Stimulated activated CD8-positive, alpha-beta memory T cell treated with anti-CD3 and anti-CD28 coated beads, Interleukin-12 subunit alpha, Interleukin-12 subunit beta, amount 100 ng/mL, for 1 hour (primary cell): ENCODE data around the gene AJM1.
"Not testable (repeated sequence)": the region's sequence is repeated elsewhere in the genome, so short reads cannot be mapped to it uniquely, and the experiment has no call there.

ENCODE experiments used
- DNase-seq: peaks from one replicate; pipeline ENCODE4 v3.0.0-alpha.2; 2020; ENCODE audit warnings: low read depth

AJM1 gene

DNA sequence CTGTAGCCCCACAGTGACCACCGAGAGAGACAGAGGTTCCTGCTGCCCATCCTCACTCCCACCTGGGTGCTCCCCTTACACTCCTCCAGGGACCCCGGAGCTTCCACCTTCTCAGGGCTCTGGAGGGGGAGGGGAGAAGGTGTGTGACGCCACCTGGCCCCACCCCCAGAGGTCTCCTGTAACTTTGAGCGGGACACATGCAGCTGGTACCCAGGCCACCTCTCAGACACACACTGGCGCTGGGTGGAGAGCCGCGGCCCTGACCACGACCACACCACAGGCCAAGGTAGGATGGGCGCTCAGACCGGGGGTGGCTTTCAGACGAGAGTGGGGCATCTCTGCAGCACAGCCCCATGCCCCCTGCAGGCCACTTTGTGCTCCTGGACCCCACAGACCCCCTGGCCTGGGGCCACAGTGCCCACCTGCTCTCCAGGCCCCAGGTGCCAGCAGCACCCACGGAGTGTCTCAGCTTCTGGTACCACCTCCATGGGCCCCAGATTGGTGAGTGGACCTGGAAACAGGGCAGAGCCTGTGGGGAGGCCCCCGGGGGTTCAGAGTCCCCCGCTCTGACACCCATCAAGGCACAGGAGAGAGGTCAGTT, 14.4 kb downstream of the AJM1 start:
- no peak for DNase-seq

DNA sequence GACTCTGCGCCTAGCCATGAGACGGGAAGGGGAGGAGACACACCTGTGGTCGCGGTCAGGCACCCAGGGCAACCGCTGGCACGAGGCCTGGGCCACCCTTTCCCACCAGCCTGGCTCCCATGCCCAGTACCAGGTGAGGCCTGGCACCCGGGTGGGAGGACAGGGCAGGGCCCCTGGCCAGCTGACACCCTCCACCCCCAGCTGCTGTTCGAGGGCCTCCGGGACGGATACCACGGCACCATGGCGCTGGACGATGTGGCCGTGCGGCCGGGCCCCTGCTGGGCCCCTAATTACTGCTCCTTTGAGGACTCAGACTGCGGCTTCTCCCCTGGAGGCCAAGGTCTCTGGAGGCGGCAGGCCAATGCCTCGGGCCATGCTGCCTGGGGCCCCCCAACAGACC, 14.9 kb downstream of the AJM1 start:
- DNase-seq = no peak

DNA sequence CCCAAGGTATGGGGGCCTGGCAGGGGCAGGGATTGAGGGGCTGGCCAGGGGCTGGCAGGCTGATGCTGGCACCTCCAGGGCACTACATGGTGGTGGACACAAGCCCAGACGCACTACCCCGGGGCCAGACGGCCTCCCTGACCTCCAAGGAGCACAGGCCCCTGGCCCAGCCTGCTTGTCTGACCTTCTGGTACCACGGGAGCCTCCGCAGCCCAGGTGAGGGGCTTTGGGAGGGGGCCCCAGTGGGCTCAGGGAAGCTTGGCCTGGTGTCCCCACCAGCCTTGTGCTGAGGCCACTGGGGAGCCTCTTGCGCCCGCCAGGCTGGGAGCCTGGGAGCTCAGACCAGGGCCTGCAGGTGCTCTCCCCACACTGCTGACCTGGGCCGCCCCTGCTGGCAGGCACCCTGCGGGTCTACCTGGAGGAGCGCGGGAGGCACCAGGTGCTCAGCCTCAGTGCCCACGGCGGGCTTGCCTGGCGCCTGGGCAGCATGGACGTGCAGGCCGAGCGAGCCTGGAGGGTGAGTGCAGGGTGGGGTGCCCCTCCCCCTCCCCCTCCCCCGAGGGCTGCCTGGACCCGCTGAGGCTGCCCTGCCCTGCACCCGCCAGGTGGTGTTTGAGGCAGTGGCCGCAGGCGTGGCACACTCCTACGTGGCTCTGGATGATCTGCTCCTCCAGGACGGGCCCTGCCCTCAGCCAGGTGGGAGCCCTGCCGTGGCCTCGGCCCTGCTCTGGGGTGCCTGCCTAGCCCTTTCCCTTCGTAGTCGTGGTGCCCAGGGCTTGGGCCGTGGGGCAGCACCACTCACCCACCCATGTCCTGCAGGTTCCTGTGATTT, 15.5 kb downstream of the AJM1 start:
- DNase-seq = no peak

DNA sequence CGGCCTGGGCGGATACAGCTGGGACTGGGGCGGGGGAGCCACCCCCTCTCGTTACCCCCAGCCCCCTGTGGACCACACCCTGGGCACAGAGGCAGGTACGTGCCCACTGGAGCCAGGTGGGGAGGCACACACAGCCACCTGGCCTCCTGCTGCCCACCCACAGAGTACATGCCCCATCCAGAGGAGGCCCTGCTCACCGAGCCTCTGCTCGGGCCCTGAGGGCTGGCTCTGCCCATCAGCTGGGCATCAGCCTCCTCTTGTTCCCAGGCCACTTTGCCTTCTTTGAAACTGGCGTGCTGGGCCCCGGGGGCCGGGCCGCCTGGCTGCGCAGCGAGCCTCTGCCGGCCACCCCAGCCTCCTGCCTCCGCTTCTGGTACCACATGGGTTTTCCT, 16.2 kb downstream of the AJM1 start:
- DNase-seq = no peak

DNA sequence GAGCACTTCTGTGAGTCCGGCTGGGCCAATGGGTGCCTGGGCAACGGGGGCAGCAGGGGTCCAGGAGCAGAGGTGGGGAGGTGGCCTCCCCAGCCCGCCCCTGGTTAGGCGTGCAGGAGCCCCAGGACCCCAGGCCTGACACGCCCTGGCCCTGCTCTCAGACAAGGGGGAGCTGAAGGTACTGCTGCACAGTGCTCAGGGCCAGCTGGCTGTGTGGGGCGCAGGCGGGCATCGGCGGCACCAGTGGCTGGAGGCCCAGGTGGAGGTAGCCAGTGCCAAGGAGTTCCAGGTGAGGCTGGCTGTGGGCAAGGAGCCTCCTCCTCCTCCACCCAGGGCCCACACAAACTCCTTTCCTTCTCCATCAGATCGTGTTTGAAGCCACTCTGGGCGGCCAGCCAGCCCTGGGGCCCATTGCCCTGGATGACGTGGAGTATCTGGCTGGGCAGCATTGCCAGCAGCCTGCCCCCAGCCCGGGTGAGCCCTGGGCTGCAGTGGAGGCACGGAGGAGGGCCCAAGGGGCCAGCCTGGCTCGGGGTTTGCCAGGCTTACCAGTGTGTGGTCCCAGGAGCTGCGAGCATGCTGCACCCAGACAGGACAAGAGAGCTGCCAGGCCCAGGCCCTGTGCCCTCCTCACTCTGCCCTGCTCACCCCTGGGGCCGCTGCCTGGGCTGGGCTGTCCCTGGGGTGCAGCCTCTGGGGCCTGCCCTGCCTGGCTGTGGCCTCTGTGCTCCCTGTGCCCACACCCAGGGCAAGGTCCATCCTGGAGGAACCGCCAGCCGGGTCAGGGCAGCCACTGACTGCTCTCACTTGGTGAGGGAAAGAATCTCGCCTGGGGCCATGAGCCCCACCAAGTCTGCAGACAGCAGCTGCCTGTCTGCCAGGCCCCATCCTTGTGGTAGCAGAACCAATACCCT, 16.8 kb downstream of the AJM1 start:
- no peak for DNase-seq

DNA sequence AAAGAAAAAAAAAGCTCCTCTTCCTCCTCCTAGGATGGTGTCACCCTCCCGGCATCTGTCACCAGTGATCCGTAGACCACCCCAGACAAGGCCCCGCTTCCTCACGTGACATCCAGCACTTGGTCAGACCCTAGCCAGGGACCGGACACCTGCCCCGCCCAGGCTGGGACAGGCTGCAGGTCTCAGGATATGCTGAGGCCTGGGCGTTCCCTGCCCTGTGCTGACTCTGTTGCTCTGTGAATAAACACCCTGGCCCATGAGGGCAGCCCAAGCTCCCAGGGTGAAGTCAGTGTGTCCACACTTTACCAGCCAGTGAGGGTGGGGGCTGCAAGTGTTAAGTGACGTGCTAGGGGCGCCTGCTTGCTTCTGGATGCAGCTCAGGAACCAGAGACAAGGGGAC, 18.3 kb downstream of the AJM1 start:
- DNase-seq = no peak

DNA sequence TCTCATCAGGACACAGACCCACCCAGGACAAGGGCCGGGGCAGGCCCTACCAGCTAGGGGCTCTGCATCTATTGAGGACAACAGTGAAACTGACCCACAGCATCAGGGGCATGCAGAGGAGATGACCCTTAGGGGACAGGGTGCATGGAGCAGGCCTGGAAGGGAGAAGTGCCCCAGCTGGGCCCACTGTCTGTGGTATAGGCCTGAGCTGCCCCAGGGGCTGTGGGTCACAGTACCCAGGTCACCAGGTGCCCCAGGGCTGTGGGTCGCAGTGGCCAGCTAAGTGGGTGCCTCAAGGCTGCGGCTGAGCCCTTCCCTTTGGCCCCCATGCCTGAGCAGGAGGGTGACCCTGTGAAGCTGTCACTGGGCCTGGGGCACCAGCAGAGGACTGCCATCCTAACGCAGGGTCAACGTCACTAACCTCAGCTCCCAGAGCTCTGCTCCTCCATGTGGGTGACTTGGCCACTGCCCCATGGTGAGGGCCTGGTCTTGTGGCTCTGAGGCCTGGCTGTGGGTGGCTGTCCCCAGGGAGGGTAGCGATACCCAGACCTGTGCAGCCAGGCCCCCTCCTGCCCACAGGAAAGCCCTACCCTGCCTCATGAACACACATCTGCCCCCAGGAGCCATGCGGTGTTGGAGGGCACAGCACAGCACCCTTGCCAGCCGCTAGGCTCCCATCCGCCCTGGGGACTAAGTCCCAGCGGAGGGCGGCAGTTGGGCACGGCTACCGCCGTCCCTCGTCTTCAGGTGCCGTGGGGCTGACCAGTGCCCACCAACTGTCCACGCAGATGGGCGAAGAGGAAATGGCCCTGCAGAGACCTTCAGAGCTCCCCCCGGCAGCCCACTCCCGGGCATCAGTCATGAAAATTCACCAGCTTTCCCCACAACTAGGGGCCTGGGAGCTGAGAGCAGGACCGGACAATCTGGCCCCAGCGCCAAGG, 18.9 kb downstream of the AJM1 start:
- no peak for DNase-seq

DNA sequence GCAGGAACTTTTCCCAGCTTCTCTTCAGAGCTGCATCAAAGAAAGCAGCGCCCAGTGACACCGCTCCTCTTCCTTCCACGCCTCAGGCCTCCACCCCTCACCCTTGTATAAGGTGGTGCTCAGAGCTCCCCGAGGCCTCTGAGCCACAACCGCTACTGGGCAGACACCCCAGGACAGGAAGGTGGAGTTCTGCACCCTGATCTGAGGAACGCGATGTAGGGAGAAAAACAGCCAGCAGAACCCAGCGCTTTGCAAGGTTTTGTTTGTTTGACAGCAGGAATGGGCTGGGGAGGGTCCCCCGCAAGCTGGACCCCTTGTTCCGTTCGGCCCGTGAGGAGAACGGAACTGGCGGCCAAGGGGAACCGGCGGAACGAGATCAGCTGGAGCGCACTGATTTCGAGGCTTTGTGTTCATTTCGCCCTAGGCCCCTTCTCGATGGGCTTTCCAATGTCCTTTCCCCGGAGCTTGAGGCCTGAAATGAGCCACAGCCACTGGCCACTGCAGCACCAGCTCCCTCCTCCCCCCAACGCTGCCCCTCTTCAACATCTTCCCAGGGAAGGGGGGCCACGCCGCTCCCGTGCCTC, 19.7 kb downstream of the AJM1 start:
- DNase-seq = no peak

DNA sequence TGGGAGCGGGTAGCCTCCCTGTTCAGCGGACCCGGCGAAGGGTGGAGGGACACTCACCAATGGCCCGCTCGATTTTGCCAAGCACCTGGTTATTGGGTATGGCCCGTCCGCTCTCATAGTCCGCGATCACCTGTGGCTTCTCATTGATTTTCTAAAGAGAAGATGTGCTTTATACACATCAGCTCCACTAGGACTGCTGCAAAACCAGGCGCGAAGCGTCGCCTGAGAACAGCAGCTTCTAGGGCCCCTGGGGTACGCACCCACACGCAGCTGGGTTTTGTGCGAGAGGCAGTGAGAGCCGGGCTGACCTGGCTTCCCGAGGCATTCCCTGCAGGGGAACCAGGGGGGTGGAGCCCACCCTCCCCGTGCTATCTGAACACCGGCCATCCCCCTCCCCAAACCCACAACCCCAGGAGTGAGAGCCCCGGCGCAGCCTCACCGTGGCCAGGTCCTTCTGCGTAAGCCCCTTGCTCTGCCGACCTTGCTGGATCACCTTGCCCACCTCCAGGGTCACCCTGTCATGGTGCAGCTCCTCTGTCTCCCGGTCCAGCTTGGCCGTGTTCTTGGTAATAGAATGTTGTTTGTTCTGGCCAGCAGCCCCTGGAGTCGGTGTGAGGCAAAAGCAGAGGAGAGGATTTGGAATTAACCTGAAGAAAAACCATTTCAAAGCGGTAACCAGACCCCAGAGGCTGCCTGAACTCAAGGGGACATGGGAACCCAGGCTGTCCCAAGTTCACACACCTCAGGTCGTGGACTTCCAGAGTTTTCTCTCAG, 20.8 kb downstream of the AJM1 start:
- no peak for DNase-seq

DNA sequence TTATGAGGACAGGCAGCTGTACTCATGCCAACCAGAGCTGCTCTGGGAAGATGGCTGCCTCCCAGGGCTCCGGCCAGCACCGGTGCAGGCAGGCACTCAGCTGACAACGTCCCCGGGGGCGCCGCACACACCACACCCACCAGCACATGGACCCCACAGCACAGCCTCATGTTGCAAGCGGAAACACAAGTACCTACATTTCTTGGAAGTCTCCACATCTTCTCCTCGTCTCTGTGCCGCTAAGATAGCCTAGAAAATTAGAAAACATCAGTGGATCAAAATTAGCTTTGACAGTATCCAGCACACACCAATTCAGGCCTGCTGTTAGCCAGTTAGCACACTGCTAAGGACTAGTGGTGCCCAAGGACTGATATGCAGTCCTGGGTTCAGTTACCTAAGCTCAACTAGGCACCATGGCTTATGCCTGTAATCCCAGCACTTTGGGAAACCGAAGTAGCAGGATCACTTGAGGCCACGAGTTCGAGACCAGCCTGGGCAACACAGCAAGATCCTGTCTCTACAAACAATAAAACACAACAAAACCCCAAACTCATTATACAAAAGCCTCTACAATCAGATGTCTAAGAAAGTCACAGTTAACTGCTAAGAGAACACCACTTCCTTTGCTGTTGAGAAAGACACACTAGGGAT, 21.5 kb downstream of the AJM1 start:
- DNase-seq = no peak

DNA sequence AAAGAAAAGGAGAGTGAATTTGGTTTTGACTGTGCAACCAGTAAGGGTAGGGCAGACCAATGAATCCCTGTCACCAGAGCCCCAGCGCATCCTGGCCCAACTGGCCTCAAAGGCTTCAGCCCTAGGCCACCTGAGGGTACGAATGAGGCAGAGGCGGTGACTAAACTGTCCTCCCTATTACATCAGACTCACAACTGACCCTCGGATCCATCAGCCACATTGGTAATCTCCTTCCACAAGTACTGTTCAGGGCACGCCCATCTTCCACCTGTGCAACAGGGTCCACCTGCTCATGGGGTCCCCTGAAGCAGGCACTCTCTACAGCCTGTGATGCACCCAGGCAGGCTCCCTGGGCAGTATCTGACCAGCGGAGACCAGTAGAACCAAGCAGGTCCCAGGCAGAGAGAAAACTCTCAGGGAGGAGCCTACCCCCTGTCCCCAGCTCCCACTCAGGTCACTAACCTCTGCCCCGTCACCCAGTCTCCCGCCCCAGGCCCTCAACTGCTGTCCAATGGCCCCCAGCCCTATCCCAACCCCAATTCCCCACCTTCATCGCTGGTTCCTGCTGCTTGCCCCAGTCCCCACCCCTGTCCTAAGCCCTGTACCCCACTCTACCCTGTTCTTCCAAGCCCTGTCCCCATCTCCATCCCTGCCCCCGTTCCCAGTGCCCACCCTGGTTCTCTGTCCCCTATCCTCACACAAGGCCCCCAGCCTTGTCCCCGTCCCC, 22.9 kb downstream of the AJM1 start:
- DNase-seq = no peak

DNA sequence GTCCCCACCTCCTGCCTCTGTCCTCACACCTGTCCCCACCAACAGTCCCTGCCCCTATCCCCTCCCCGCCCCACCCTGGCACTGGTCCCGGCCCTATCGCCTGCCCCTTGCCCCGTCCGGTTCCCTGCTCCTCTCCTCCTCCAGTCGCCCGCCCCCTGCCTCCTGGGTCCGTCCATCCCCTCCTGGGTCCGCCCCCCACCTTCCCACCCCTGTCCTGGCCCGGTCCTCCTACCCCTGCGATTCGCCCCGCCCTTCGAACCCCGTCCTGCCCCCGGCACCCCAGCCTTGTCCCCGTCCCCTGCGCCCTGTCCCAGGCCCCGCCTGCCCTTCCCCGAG, 23.5 kb downstream of the AJM1 start:
- DNase-seq = no peak

DNA sequence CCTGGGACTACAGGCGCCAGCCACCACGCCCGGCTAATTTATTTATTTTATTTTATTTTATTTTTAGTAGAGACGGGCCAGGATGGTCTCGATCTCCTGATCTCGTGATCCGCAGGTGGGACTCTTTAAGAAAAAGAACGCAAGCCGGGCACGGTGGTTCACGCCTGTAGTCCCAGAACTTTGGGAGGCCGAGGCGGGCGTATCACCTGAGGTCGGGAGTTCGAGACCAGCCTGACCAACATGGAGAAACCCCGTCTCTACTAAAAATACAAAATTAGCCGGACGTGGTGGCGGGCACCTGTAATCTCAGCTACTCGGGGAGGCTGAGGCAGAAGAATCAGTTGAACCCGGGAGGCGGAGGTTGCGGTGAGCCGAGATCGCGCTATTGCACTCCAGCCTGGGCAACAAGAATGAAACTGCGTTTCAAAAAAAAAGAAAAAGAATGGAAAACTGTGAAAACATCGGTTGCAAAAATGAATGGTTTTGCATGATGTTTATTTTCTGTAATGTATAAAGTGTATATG, 24.7 kb downstream of the AJM1 start:
- not testable (repeated sequence) for DNase-seq

DNA sequence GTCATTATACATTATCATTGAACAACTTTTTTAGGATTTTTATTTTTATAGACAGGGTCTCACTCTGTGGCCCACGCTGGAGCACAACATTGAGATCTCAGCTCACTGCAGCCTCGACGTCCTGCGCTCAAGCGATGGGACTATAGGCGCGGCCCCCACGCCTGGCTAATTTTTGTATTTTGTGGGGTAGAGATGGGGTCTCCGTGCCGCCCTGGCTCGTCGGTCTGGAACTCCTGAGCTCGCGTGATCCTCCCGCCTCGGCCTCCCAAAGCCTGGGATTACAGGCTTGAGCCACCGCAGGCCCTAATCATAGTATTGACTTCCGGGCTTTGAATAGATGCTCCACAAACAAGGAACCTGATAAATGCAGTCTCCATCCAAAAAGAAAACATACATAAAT, 25.2 kb downstream of the AJM1 start:
- no peak for DNase-seq

DNA sequence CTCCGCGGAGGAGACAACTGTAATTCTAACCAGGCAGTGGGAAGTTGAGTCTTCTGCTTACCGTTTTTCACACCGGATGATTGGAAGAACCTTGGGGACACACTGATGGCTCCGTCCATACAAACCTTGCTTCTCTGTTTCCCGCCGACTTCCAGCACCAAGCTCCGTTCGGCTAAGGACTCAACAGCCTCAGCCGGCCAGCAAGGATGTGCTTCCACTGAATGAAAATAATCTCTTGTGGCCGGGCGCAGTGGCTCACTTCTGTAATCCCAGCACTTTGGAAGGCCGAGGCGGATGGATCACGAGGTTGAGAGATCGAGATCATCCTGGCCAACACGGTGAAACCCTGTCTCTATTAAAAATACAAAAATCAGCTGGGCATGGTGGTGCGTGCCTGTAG, 25.6 kb downstream of the AJM1 start:
- DNase-seq = no peak

DNA sequence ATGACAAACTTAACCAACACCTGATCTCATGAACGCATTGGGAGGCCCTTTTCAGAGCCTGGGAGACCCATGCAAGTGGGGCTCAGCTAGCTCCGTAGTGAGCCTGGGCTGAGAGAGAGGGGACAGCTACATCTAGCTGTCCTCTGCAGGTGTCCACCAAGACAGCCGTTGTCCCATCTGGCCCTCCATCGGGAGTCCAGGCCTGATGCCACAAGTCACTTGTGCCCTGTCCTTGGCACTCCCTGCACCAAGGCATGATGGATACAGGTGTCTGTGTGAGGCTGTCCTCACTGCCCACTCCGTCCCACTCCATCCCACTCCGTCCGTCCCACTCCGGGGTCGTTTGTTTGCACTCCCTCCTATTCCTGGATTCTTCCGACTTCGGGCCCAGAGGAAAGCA, 26.4 kb downstream of the AJM1 start:
- no peak for DNase-seq

DNA sequence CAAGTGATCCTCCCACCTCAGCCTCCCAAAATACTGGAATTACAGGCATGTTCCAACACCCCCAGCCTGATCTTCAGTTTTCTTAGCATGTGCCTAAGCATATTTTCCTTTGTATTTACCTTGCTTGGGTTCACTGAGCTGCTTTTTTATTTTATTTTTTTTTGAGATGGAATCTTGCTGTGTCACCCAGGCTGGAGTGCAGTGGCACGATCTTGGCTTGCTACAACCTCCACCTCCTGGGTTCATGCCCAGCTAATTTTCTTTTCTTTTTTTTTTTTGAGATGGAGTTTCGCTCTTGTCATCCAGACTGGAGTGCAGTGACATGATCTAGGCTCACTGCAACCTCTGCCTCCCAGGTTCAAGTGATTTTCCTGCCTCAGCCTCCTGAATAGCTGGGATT, 27.3 kb downstream of the AJM1 start:
- not testable (repeated sequence) for DNase-seq

DNA sequence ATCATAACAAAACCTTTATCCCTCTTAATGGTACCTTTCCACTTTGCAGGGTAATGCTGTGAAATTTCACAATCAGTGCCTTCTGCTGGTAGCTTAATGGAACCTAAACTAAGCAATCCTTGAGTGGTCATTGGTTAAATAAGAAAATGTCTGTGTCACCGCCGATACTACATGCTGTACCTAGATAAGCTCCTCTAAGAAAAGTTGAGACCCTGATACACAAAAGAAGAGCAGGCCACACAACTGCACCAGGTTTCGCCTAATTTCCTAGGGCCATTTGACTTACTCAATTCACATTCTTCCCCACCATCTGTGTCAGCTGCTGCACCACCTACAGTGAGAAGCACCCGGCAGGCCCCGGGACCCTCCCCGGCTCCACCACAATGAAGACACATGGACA, 32.9 kb downstream of the AJM1 start:
- DNase-seq = no peak

DNA sequence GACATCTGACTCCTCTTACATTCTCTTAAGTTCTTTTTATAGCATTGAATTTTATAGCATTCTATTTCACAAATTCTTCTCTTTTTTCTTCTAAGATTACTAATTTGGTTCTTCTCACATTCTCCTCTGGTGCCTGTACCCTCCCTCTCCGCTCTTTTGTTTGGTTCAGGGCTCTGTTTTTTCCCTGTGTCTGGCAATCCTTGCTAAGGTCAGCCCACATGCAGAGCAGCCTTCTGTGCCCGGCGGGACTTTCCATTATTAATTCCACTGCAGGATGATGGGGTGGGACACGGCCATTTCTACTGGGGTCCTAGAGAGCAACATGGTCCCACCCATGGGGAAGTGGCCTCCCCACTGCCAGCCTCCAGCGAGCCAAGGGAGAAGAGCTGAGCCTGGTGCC, 34.2 kb downstream of the AJM1 start:
- DNase-seq = no peak
